Type B pancreatic cell (in vitro differentiated cells): ENCODE measurements around the gene PIGS. TPM values are rescaled to one million over a fixed set of nuclear protein-coding genes. Genes with fewer than 3 reads are reported as not detected.

Source experiments
- DNase-seq: peaks from one replicate; pipeline ENCODE4 v3.0.0; 2021; ENCODE audit warnings: mixed read lengths; ENCODE audit not compliant: unreplicated experiment; ENCODE audit errors: extremely low spot score
- H3K27ac Mint-ChIP-seq: 2 replicates; pipeline ENCODE4 v1.8.0; 2021; ENCODE audit warnings: mild to moderate bottlenecking, mixed read lengths
- H3K27me3 Mint-ChIP-seq: 2 replicates; pipeline ENCODE4 v1.8.0; 2021; ENCODE audit warnings: mixed read lengths
- H3K36me3 Mint-ChIP-seq: 2 replicates; pipeline ENCODE4 v1.8.0; 2021; ENCODE audit warnings: mixed read lengths
- H3K4me1 Mint-ChIP-seq: one replicate; pipeline ENCODE4 v1.8.0; 2021; ENCODE audit warnings: mixed read lengths; ENCODE audit not compliant: unreplicated experiment
- H3K4me3 Mint-ChIP-seq: 2 replicates; pipeline ENCODE4 v1.8.0; 2021; ENCODE audit warnings: mild to moderate bottlenecking, mixed read lengths
- H3K9me3 Mint-ChIP-seq: 2 replicates; pipeline ENCODE4 v1.8.0; 2021; ENCODE audit warnings: mixed read lengths
- total RNA-seq: library from RNA; stranded (reverse); gene quantifications from 2 replicates; pipeline ENCODE4 v1.2.1, GENCODE V29; 2021; ENCODE audit warnings: low replicate concordance
- TF ChIP-seq, protein P1 (sequence below): fragments of 200-600 bp; sonication (generic); conservative IDR thresholded peaks from 2 replicates; pipeline ENCODE4 v1.5.0; 2021; ENCODE audit warnings: antibody characterized with exemption, mild to moderate bottlenecking

PIGS gene
- total RNA-seq, 1 donor from 2014 or later = 75.0 TPM

DNA sequence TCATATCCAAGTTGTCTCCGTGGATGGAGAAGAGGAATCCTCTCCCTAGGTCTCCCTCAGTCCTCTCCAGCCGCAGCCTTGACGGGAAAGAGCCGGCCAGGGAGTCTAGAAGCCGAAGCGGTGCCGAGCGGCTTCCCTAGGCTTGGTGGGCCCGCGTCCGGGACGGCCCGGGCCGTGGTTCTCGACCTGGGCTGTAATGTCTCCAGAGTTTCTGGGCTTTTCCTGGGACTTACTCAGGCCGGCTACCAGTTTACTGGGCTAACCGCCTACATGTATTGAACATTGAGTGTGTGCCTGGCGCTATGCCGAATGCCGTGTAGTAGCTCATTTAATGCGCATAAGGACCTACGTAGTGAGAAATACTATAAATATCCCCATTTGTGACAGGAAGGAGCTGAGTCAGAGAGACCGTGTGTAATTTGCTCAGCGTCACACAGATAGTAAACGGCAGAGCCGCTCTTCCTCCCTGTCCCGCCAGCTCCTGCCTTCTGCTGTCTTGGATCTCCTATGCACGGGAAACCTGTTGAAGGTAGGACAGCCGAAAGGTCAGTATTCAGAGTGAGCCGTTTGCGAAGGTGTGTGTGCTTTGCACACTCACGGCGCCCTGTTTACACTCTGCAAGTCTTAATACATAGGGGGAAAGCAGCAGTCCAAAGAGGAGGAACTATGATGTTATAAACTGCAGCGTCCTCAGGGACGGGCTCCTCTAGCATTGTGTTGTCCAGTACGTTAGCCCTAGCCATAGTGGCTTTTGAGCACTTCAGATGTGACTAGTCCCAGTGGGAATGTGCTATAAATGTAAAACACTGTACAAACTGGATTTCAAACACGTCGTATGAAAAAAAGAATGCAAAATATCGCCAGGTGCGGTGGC lies 28.2 kb upstream of the PIGS start:
- Mint-ChIP-seq H3K4me1 (peaks cover 24% of the 10 kb centered on the region), H3K9me3 (no peaks in the 10 kb centered on the region), H3K27me3 (no peaks in the 10 kb centered on the region), H3K4me3 (peak overlapping the region; percentile 97), H3K27ac (peak overlapping the region; percentile 92), H3K36me3 (no peaks in the 10 kb centered on the region)
- TF ChIP-seq, protein P1, sequence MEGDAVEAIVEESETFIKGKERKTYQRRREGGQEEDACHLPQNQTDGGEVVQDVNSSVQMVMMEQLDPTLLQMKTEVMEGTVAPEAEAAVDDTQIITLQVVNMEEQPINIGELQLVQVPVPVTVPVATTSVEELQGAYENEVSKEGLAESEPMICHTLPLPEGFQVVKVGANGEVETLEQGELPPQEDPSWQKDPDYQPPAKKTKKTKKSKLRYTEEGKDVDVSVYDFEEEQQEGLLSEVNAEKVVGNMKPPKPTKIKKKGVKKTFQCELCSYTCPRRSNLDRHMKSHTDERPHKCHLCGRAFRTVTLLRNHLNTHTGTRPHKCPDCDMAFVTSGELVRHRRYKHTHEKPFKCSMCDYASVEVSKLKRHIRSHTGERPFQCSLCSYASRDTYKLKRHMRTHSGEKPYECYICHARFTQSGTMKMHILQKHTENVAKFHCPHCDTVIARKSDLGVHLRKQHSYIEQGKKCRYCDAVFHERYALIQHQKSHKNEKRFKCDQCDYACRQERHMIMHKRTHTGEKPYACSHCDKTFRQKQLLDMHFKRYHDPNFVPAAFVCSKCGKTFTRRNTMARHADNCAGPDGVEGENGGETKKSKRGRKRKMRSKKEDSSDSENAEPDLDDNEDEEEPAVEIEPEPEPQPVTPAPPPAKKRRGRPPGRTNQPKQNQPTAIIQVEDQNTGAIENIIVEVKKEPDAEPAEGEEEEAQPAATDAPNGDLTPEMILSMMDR = no peak
- no peak for DNase-seq

DNA sequence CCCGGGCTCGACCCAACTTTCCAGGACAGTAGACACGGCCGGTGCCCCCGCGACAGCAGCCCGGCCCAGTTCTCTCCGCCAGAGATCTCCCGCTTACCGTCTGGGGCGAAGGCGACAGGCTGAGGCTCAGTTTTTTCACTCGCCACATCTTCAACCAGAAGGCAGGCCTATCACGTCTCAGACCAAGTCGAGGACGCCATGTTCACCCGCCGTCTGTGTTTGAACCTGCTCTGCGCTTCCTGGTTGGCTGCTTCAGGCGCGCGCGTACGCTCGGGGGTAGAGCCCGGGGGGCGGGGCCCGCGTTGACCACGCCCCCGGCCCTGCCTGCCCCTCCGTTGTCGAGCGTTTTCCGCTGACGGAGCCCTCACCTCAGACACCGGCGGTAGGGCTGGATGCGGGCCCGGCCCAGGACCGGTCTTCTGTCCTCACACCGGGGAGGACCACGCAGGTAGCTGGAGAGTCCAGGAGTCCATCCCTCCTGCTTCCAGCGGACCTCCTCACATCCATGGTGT lies 27.5 kb upstream of the PIGS start, which contains the start of gene SPAG5:
Gene SPAG5 (minus strand): TSS at position 227 of the 512 bp plus-strand sequence. CDS start 79 bp downstream, at position 148.
- Mint-ChIP-seq H3K27ac (peak within 1 kb of the TSS; percentile 92), H3K9me3 (no peaks in the 10 kb centered on the region), H3K4me3 (peak within 1 kb of the TSS; percentile 97), H3K4me1 (peaks cover 24% of the 10 kb centered on the region), H3K36me3 (no peaks in the 10 kb centered on the region), H3K27me3 (no peaks in the 10 kb centered on the region)
- TF ChIP-seq, protein P1 = no peak
- peak; percentile 97 for DNase-seq

DNA sequence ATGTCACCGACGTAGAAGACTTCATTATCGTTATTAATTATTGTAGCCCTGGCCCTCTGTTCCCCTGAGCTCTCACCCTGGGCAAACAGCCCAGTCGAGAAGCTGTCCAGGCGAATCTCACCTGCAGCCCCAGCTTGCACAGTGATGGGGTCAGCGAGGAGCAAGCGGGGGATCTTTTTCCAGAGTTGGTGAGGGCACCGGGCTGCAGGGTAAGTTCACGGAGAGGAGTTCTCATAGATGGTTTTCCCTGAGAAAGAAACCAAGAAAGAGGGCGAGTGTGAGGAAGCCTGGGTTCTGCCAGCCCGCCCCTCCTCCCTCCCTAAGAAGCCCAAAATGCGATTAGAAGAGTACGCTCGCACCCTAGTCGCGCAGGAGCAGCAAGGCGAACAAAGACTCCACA lies 27.1 kb upstream of the PIGS start:
- H3K9me3 Mint-ChIP-seq = no peaks in the 10 kb centered on the region
- no peaks in the 10 kb centered on the region for H3K27me3 Mint-ChIP-seq
- TF ChIP-seq, protein P1 = no peak
- peak overlapping the region; percentile 92 for H3K27ac Mint-ChIP-seq
- peaks cover 24% of the 10 kb centered on the region for H3K4me1 Mint-ChIP-seq
- DNase-seq = no peak
- H3K36me3 Mint-ChIP-seq = no peaks in the 10 kb centered on the region
- peak overlapping the region; percentile 97 for H3K4me3 Mint-ChIP-seq

DNA sequence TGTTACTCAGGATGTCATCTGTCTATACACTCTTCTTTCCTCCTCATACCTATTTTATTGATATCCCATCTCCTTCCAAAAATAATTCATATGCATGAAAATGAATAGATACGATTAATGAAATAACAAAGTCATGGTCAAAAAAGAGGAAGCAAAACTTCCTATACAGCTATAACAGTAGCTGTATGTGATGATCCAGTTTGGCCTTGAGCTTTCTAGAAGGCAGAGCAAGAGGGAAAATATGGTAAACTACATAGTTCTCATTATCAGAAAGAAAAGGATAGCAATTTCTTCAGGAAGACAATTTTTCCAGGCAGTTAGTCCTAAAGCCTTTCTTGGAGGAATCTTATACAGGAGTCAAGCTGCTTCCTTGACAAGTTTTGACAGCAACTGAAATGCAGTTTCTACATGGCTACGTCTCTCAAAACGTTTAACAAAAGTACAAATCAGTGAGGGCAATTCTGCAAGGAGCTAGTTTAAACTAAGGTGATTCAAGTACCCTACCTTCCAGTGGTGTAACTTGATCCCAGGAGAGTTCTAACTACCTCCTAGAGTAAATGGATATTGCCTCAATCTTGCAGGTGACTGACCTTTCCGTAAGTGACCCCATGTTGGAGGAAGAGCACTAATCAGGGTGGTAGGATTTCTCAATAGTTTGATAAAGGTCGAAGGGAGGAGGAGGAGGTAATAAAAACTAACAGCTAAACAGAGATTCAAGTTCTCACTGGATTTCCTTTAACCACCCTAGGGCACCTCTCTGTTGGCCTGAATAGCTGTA lies 26.5 kb upstream of the PIGS start:
- peak overlapping the region; percentile 92 for H3K27ac Mint-ChIP-seq
- H3K4me3 Mint-ChIP-seq = peak overlapping the region; percentile 97
- H3K4me1 Mint-ChIP-seq = peaks cover 24% of the 10 kb centered on the region
- no peaks in the 10 kb centered on the region for H3K36me3 Mint-ChIP-seq
- TF ChIP-seq, protein P1 = no peak
- no peak for DNase-seq
- no peaks in the 10 kb centered on the region for H3K27me3 Mint-ChIP-seq
- no peaks in the 10 kb centered on the region for H3K9me3 Mint-ChIP-seq

DNA sequence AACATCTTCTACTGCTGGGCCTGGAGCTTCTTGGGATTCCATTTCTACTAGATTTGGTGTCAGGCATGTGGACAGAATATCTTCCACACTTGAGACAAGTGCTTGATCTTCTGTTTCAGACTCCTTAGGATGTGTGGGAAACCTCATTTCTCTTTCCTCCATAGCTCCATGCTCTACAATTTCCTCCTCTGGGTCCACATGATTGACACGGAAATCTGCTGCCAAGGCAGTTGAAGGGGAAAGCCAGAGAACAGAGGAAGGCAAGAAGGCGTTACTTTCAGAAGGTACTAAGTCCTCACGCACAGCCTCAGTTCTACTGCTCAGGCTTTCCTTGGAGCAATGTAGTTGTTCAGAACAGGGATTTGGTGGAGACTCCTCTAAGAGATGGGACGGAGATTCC lies 20.9 kb upstream of the PIGS start:
- DNase-seq = no peak
- no peak overlapping the region for H3K27ac Mint-ChIP-seq

More for the DNA sequence above, 20.9 kb upstream of the PIGS start:
- Mint-ChIP-seq H3K27me3 (no peaks in the 10 kb centered on the region), H3K4me1 (no peaks in the 10 kb centered on the region), H3K9me3 (no peaks in the 10 kb centered on the region), H3K36me3 (peaks cover 9% of the 10 kb centered on the region), H3K4me3 (no peak overlapping the region)
- TF ChIP-seq, protein P1 = no peak
